RWPE2 (cell line): ENCODE measurements around the gene AHSA1.
A peak's percentile ranks its signal among the peaks of the same experiment; 100 is the strongest.

Experiments used
- ATAC-seq: fragments of 200-7000 bp; cut with Tn5 transposase; 3 replicates; pipeline ENCODE4 v1.9.1; 2021; ENCODE audit warnings: low read depth
- DNase-seq: peaks from one replicate; pipeline ENCODE4 v3.0.0-alpha.2; 2020; ENCODE audit warnings: low spot score
- H3K27ac ChIP-seq: fragments of 450-650 bp; 2 replicates; pipeline ENCODE4 v1.5.1; 2017; ENCODE audit warnings: mild to moderate bottlenecking; ENCODE audit not compliant: poor library complexity, severe bottlenecking
- H3K27me3 ChIP-seq: fragments of 250-450 bp; sonication (Bioruptor Pico); 2 replicates; pipeline ENCODE4 v1.5.1; 2021; ENCODE audit warnings: mild to moderate bottlenecking, moderate library complexity; ENCODE audit not compliant: insufficient read depth, poor library complexity, severe bottlenecking
- H3K36me3 ChIP-seq: fragments of 250-450 bp; sonication (Bioruptor Pico); 2 replicates; pipeline ENCODE4 v1.5.1; 2020; ENCODE audit warnings: low read depth, mild to moderate bottlenecking, moderate library complexity
- H3K4me1 ChIP-seq: fragments of 250-450 bp; sonication (Bioruptor Pico); 2 replicates; pipeline ENCODE4 v1.5.1; 2021; ENCODE audit warnings: mild to moderate bottlenecking, moderate library complexity; ENCODE audit not compliant: insufficient read depth, poor library complexity, severe bottlenecking
- H3K4me3 ChIP-seq: fragments of 250-450 bp; sonication (Bioruptor Pico); 2 replicates; pipeline ENCODE4 v1.5.1; 2021; ENCODE audit warnings: mild to moderate bottlenecking, moderate library complexity; ENCODE audit not compliant: severe bottlenecking
- H3K9me3 ChIP-seq: fragments of 250-450 bp; sonication (Bioruptor Pico); 2 replicates; pipeline ENCODE4 v1.5.1; 2021; ENCODE audit warnings: mild to moderate bottlenecking, moderate library complexity; ENCODE audit not compliant: severe bottlenecking
- CTCF ChIP-seq: fragments of 450-650 bp; IDR thresholded peaks from one replicate; pipeline ENCODE4 v1.5.1; 2017; ENCODE audit warnings: mild to moderate bottlenecking, moderate library complexity; ENCODE audit not compliant: poor library complexity, severe bottlenecking

The AHSA1 gene

GRCh38 chr14:77438596-77438995 lies 19.3 kb upstream of the AHSA1 start:
- no peak for ATAC-seq
- H3K27me3 ChIP-seq: no peaks in the 10 kb centered on the region
- peaks cover 91% of the 10 kb centered on the region for H3K36me3 ChIP-seq
- H3K27ac ChIP-seq: no peak overlapping the region
- H3K4me1 ChIP-seq: no peaks in the 10 kb centered on the region
- H3K9me3 ChIP-seq: no peaks in the 10 kb centered on the region
- TF ChIP-seq CTCF: no peak
- no peak for DNase-seq
- no peak overlapping the region for H3K4me3 ChIP-seq

GRCh38 chr14:77439861-77440260 lies 18.0 kb upstream of the AHSA1 start:
- no peak for DNase-seq

GRCh38 chr14:77442196-77442595 lies 15.7 kb upstream of the AHSA1 start:
- Histone ChIP-seq H3K27me3 (no peaks in the 10 kb centered on the region), H3K4me1 (no peaks in the 10 kb centered on the region), H3K36me3 (peaks cover 87% of the 10 kb centered on the region), H3K9me3 (no peaks in the 10 kb centered on the region), H3K27ac (no peak overlapping the region), H3K4me3 (no peak overlapping the region)
- TF ChIP-seq CTCF: no peak
- ATAC-seq (no peak), DNase-seq (no peak)

More at GRCh38 chr14:77439861-77440260, 18.0 kb upstream of the AHSA1 start:
- H3K36me3 ChIP-seq: peaks cover 92% of the 10 kb centered on the region
- no peak overlapping the region for H3K4me3 ChIP-seq
- H3K4me1 ChIP-seq: no peaks in the 10 kb centered on the region
- H3K9me3 ChIP-seq: no peaks in the 10 kb centered on the region
- H3K27ac ChIP-seq: no peak overlapping the region
- H3K27me3 ChIP-seq: no peaks in the 10 kb centered on the region
- no peak for ATAC-seq
- TF ChIP-seq CTCF: no peak

GRCh38 chr14:77455966-77456640 lies 1.8 kb upstream of the AHSA1 start:
- no peak overlapping the region for H3K27ac ChIP-seq
- no peaks in the 10 kb centered on the region for H3K27me3 ChIP-seq
- H3K36me3 ChIP-seq: peaks cover 43% of the 10 kb centered on the region
- TF ChIP-seq CTCF: no peak
- H3K4me3 ChIP-seq: peak overlapping the region; percentile 77
- no peaks in the 10 kb centered on the region for H3K9me3 ChIP-seq
- no peak for ATAC-seq
- no peak for DNase-seq
- H3K4me1 ChIP-seq: peaks cover 10% of the 10 kb centered on the region

- H3K4me1 ChIP-seq: peaks cover 10% of the 10 kb centered on the region
- DNase-seq: no peak
- peak overlapping the region; percentile 65 for H3K27ac ChIP-seq
- H3K4me3 ChIP-seq: peak overlapping the region; percentile 77
- no peak; the same call in 2 of the 3 replicates for ATAC-seq
- TF ChIP-seq CTCF: no peak
- H3K27me3 ChIP-seq: no peaks in the 10 kb centered on the region
- no peaks in the 10 kb centered on the region for H3K9me3 ChIP-seq
- H3K36me3 ChIP-seq: peaks cover 45% of the 10 kb centered on the region
These were observed 775 bp upstream of the AHSA1 start for GRCh38 chr14:77457115-77457521.
